HG03060 (cell line): ENCODE data around the gene TFDP2.
A peak's percentile ranks its signal among the peaks of the same experiment; 100 is the strongest.
"Not testable (repeated sequence)": the region's sequence is repeated elsewhere in the genome, so short reads cannot be mapped to it uniquely, and the experiment has no call there.

Experiments
- ATAC-seq: cut with Tn5 transposase; IDR thresholded peaks from one replicate; pipeline ENCODE4 v1.9.1; 2021; ENCODE audit warnings: low read depth, moderate number of reproducible peaks; ENCODE audit not compliant: unreplicated experiment

The TFDP2 gene

GRCh38 chr3:142028243-142028777 is 121.0 kb downstream of the TFDP2 start:
- ATAC-seq: peak; percentile 56

- ATAC-seq: no peak
Observed at GRCh38 chr3:142027735-142028134, 121.6 kb downstream of the TFDP2 start.

GRCh38 chr3:142027300-142027699 is 122.0 kb downstream of the TFDP2 start:
- ATAC-seq: no peak

GRCh38 chr3:142026333-142026732 is 123.0 kb downstream of the TFDP2 start:
- ATAC-seq: no peak

GRCh38 chr3:142022381-142022780 is 127.0 kb downstream of the TFDP2 start:
- ATAC-seq: peak; percentile 64

GRCh38 chr3:142021127-142021526 is 128.2 kb downstream of the TFDP2 start:
- ATAC-seq: no peak

GRCh38 chr3:142019794-142020320 is 129.5 kb downstream of the TFDP2 start:
- ATAC-seq: peak; percentile 60

- no peak for ATAC-seq
Observed at GRCh38 chr3:142013993-142014392, 135.4 kb downstream of the TFDP2 start.

GRCh38 chr3:142013326-142013980 is 135.9 kb downstream of the TFDP2 start:
- no peak for ATAC-seq

- ATAC-seq: no peak
Observed at GRCh38 chr3:142009029-142009428, 140.3 kb downstream of the TFDP2 start.

GRCh38 chr3:142007710-142008399 is 141.5 kb downstream of the TFDP2 start:
- no peak for ATAC-seq

- ATAC-seq: not testable (repeated sequence)
Observed at GRCh38 chr3:142004957-142005356, 144.4 kb downstream of the TFDP2 start.

- no peak for ATAC-seq
Observed at GRCh38 chr3:142004025-142004424, 145.3 kb downstream of the TFDP2 start.

GRCh38 chr3:142003291-142003690 is 146.1 kb downstream of the TFDP2 start:
- ATAC-seq: no peak

GRCh38 chr3:142000325-142000870 is 148.9 kb downstream of the TFDP2 start:
- no peak for ATAC-seq

GRCh38 chr3:141998669-141999290 is 150.6 kb downstream of the TFDP2 start:
- ATAC-seq: no peak

GRCh38 chr3:141996437-141996836 is 152.9 kb downstream of the TFDP2 start:
- no peak for ATAC-seq

- ATAC-seq: no peak
Observed at GRCh38 chr3:141994856-141995255, 154.5 kb downstream of the TFDP2 start.

- ATAC-seq: no peak
Observed at GRCh38 chr3:141992512-141992911, 156.8 kb downstream of the TFDP2 start.

GRCh38 chr3:141986548-141987107 is 162.7 kb downstream of the TFDP2 start:
- ATAC-seq: no peak

GRCh38 chr3:141981084-141981483 is 168.3 kb downstream of the TFDP2 start:
- no peak for ATAC-seq
